Measurements from ENCODE around the gene PARP14.

The PARP14 gene

DNA sequence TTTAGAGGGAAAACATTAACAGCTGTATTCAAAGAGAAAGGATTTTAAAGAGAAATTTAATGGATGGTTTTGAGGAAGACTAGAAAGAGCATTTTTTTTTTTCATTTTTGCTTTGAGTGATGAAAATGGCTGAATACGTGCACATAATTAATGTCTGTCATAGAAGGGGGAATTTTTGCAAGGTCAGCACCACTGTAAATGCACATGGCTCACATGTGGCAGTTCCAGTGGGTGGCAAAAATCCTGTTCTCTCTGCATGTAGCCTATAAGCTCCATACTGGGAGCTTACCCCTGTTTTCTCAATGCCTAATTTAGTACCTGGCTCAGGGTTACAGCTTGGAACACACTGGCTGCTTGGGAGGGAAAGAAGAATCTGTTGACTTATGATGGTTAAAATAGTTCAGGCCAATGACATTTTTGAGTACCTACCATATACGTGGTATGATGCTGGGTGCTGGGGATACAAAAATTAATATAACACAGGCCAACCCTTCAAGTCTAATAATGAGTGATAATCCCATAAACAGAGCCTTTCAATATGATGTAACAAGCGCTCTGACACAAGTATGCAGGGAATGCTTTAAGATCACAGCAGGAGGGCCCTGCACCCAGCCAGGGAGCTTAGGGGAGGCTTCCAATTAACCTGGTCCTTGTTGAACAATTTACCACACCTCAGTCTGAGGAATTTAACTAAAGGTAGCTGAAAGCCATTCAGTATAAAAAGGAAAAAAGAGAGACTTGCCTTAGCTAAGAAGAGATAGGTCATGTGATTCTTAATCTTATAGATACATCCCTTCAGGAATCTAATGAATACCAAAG, 80.0 kb downstream of the PARP14 start:
- DNase-seq (ENCODE audit: low read depth in 2 of 3, low spot score in 1 of 3), result no peak

DNA sequence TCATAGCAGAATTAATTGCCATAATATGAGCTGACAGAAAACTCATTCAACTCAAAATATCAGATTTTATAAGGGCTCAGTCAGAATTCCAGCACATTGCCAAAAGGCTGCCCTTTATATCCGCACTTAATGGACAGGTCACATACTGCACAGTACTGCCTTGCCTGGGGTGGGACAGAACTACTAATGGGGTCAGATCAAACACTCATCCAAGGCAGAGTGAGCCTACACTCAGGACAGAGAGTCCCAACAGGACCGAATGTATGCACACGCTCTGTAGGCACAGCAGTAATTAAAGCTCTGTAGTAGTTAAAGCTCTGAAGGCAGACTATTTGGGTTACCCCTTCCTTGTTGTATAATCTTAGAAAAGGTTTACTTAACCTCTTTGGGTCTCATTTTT, 85.8 kb downstream of the PARP14 start:
- DNase-seq (ENCODE audit: low read depth in 2 of 3, low spot score in 1 of 3), result no peak

DNA sequence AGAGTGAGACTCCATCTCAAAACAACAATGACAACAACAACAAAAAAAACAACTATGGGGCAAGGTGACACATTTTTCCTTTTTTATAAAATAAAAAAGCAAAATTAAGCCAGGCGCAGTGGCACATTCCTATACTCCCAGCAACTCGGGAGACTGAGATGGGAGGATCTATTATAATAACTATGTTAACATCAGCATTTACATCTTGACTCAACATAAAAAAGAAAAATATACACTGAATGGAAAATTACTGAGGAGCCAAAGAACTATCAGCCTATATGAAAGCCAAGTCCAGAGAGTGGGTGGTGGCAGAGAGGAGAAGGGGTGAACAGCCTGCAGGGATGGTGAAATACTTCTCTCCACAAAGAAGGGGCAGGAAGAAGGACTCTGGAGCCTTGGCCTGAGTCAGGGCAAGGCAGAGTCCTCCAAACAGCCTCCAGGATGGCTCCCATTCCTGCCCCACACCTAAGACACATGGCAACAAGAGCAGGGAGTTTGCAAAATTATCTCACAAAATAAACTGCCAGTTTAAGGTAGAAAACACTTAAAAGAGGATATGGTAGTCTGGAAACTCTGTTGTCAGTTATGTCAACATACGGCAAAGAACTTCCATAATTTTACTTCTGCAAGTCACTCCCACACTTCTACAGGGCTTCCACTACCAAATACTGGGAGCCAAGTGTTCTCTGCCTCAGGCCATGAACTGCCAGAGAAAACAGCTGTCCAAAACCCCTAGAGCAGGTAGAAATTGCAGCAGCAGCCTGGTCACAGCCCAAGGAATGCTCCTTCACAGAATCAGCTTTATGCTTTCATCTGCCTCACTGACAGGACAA, 87.1 kb downstream of the PARP14 start:
- no peak for DNase-seq (ENCODE audit: low read depth in 2 of 3, low spot score in 1 of 3)

DNA sequence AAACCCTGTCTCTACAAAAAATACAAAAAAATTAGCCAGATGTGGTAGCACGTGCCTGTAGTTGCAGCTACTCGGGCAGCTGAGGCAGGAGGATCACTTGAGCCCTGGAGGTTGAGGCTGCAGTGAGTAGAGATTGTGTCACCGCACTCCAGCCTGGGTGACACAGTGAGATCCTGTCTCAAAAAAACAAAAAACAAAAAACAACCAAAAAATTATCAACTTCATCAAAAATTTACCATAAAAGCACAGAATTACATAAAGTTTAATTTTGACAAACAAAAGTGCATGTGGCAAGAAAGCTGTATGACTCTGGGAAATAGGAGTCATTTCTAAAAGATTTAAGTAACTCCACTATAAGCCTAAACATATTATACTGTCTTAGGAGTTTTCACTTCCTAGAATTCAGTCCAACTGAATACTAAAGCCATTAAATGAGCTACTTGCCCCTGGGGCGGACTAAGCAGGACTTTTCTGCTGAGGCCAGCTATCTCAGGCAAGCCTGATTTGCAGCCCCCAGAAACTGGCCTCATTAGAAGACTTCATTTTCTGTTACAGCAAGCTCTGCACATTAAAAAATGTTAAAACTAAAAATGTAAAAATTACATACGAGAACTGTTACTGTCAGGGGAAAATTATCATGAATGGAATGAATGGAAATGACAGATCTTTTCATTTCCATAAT, 90.0 kb downstream of the PARP14 start:
- no peak for DNase-seq (ENCODE audit: low read depth in 2 of 3, low spot score in 1 of 3)

DNA sequence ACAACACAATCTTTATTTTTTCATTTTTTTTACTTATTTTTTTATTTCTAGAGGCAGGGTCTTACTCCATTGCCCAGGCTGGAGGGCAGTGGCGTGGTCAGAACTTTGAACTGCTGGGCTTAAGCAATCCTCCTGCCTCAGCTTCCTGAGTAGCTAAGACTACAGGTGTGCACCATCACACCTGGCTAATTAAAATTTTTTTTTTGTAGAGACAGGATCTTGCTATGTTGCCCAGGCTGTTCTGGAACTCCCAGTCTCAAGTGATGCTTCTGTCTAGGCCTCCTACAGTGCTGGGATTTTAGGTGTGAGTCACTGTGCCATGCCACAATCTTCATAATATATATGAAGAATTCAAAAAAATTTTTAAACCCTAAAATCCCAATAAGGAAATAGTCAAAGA, 92.2 kb downstream of the PARP14 start:
- DNase-seq (ENCODE audit: low read depth in 2 of 3, low spot score in 1 of 3), result no peak

DNA sequence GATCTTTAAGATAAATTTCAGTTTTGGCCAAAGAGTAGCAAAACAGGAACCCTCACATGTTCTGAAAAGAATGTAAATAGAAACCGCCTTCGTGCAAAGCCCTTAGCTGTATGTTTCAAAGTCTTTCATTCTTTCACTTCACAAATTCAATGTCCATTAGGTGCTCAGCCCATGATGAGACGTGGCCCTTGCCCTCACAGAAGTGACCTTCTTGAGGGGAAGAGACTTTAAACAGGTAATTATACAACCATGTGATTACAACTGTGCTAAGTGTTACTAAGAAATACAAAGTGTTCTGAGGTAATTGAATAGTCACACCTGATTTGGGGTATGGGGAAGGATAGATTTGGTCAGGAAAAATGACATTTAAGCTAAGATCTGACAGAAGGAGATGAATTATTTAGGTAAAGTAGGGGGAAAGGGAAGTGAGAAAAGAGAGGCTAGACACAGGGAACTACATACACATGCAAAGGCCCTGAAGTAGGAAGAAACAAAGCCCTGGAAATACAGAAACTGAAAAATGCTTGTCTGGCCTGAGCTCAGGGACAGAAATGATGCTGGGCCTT, 93.4 kb downstream of the PARP14 start:
- DNase-seq (ENCODE audit: low read depth in 2 of 3, low spot score in 1 of 3), result no peak

DNA sequence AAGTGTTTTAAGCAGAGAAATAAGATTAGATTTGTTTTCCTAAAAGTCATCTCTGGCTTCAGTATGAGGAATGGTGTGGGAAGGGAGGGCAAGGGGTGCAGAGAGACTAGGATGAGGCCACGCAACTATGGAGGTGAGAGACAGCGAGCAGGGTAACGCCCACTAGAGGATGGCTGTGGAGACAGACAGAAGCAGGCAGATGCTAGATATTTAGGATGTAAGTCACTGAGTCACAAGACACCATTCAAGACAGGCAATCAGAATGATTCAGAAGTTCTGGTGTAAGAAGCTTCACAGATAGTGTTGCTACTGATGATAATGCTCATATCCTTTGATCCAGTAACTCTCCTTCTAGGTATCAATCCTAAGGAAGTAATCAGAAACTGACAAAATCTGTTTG, 93.9 kb downstream of the PARP14 start:
- no peak for DNase-seq (ENCODE audit: low read depth in 2 of 3, low spot score in 1 of 3)

DNA sequence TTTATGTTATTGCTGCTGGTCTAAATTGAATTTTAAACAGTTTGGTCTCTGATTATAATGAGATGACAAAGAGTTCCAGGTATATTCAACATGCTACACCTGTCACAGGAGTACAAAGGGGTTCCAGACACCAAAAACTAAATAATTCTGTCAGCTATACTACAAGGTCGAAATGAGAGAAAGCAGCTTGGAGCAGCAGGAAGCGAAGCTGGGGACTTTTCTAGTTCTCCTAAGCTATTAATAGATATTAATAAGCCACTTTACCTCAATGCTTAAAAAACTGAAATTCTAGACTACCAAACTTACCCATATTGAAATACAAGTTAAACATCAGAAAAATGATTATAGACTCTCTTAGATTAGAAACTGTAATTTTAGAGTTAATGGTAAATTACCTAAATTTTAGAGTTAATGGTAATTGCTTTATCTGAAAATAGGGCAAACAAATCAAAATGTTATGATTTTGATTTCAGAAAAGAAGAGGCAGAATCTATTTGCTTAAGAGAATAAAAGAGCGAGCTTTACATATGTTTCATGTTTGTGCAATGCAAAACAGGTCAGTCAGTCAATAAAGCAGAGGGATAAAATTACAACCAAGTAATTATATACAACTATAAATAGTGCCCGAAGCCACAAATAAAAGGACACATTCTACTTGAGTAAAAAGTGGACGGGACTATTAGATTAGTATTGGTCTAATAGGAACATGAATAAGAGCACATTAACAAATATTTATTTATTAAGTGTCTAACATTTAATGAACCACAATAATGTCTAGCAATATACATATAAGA, 96.2 kb downstream of the PARP14 start:
- no peak for DNase-seq (ENCODE audit: low read depth in 2 of 3, low spot score in 1 of 3)

DNA sequence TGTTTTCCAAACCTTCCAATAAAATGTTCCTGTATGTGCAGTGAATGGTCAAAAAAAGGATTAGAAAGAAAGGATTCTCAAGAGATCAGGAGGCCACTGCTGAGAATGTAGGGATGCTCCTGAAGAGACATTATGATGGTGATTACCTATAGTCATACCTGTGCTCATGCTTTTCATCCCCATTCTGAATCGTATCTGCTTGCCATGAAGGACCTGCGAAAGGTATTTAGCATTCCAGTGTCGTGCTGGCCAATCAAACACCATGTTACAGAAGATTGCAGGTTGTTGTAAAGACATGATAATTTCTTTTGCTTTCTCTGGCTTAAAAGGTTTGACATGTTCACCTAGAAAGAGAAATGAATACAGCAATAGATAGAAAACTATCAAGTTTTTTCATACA, 96.9 kb downstream of the PARP14 start:
- no peak for DNase-seq (ENCODE audit: low read depth in 2 of 3, low spot score in 1 of 3)

Data from stimulated activated CD4-positive, alpha-beta T cell treated with anti-CD3 and anti-CD28 coated beads, Interleukin-12 subunit alpha, Interleukin-12 subunit beta, amount 100 ng/mL, for 48 hours (primary cell).